HepG2 (cell line): ENCODE data around the gene PAXIP1. TPM values are rescaled to one million over a fixed set of nuclear protein-coding genes. Genes with fewer than 3 reads are reported as not detected.

Source experiments
- ATAC-seq: fragments of 200-7000 bp; cut with Tn5 transposase; 3 replicates; pipeline ENCODE4 v1.9.1; 2020; ENCODE audit warnings: mild to moderate bottlenecking, moderate library complexity
- BruUV-seq: library from RNA; stranded (reverse); fragments of 400-500 nt; replicated peaks from 2 replicates; lab custom pipeline; 2021; lab: Mats Ljungman, UMichigan
- CTCF ChIA-PET: fragments of 300-600 bp; formaldehyde crosslinking; extraction: SDS; loops from one replicate; lab custom pipeline; 2021; ENCODE audit warnings: low total read pairs, inconsistent platforms, low intra/inter-chr PET ratio; lab: Yijun Ruan, JAX
- POLR2A ChIA-PET: fragments of 350-600 bp; sonication (Branson Sonifier 250); formaldehyde crosslinking; loops from one replicate; lab custom pipeline; 2020; ENCODE audit warnings: antibody characterized with exemption, inconsistent platforms; lab: Yijun Ruan, JAX
- DNase-seq: peaks from one replicate; pipeline ENCODE4 v3.0.0-alpha.2; 2015; ENCODE audit warnings: low spot score
- FAIRE-seq: peaks from 3 replicates; lab custom pipeline; 2011; peaks lifted over from hg19 to GRCh38; lab: Jason Lieb, UNC
- H2AFZ ChIP-seq: one replicate; pipeline ENCODE4 v1.6.1; 2011; ENCODE audit warnings: low read length, inconsistent platforms
- H3K27ac ChIP-seq: fragments of 300-600 bp; 3 replicates; pipeline ENCODE4 v1.8.0; 2011; ENCODE audit warnings: mixed run types, mild to moderate bottlenecking, mixed read lengths, low read length, inconsistent platforms; ENCODE audit not compliant: insufficient read depth; ENCODE audit errors: extremely low read length
- H3K27me3 ChIP-seq, 2 experiments: fragments of 200-600 bp in 1 of 2; 2 replicates in 1 of 2; 3 replicates in 1 of 2; pipeline versions ENCODE4 v1.6.0 to v1.8.0; 2011; ENCODE audit warnings: low read length in 2 of 2, mild to moderate bottlenecking in 2 of 2, moderate library complexity in 2 of 2, inconsistent platforms in 1 of 2; ENCODE audit not compliant: insufficient read depth in 2 of 2, control insufficient read depth in 1 of 2
- H3K36me3 ChIP-seq, 2 experiments: fragments of 200-600 bp in 1 of 2; replicated peaks in 1 of 2; 2 replicates in 1 of 2; 3 replicates in 1 of 2; pipeline versions ENCODE4 v1.5.1 to v1.8.0; 2011; ENCODE audit warnings: low read length in 2 of 2, inconsistent platforms in 1 of 2; ENCODE audit not compliant: insufficient read depth in 2 of 2, control insufficient read depth in 1 of 2
- H3K4me1 ChIP-seq: 2 replicates; pipeline ENCODE4 v1.5.1; 2012; ENCODE audit warnings: low read length, inconsistent platforms; ENCODE audit not compliant: insufficient read depth
- H3K4me2 ChIP-seq: 2 replicates; pipeline ENCODE4 v1.6.0; 2011; ENCODE audit warnings: low read depth, low read length, inconsistent platforms
- H3K4me3 ChIP-seq, 3 experiments: fragments of 200-600 bp in 1 of 3; sonication (generic), shearing (Covaris generic) in 1 of 3; replicated peaks in 1 of 3; 2 replicates each; pipeline ENCODE4 v1.5.1; 2011 to 2016; ENCODE audit warnings: low read length in 3 of 3, inconsistent platforms in 2 of 3, low read depth in 2 of 3, mild to moderate bottlenecking in 2 of 3, control low read depth in 1 of 3, mixed read lengths in 1 of 3; ENCODE audit not compliant: insufficient read depth in 1 of 3
- H3K79me2 ChIP-seq: one replicate; pipeline ENCODE4 v1.6.1; 2011; ENCODE audit warnings: low read length, inconsistent platforms; ENCODE audit not compliant: insufficient read depth
- H3K9ac ChIP-seq: 2 replicates; pipeline ENCODE4 v1.6.0; 2011; ENCODE audit warnings: mild to moderate bottlenecking, low read depth, low read length, inconsistent platforms; ENCODE audit not compliant: insufficient read depth
- H3K9me3 ChIP-seq: 2 replicates; pipeline ENCODE4 v1.5.1; 2012; ENCODE audit warnings: mild to moderate bottlenecking, low read length
- H4K20me1 ChIP-seq: 2 replicates; pipeline ENCODE4 v1.6.0; 2011; ENCODE audit warnings: inconsistent platforms, mild to moderate bottlenecking, low read length, moderate library complexity; ENCODE audit not compliant: insufficient read depth
- ARNTL ChIP-seq: sonication (generic); formaldehyde crosslinking; IDR thresholded peaks from 2 replicates; pipeline ENCODE4 v1.4.0; 2020; ENCODE audit warnings: mild to moderate bottlenecking, missing genetic modification reagents
- BHLHE40 ChIP-seq: IDR thresholded peaks from 2 replicates; pipeline ENCODE4 v1.6.1; 2011; ENCODE audit warnings: low read length, improper control_type of control experiment
- CBX2 ChIP-seq, 2 experiments: fragments of 200-600 bp in 1 of 2; sonication (generic); formaldehyde crosslinking in 1 of 2; IDR thresholded peaks; 2 replicates each; pipeline versions ENCODE4 v1.7.0 to v1.8.1; 2018 to 2022; ENCODE audit warnings: low read depth in 2 of 2, low read length in 1 of 2, mild to moderate bottlenecking in 1 of 2, missing genetic modification reagents in 1 of 2
- MIXL1 ChIP-seq: IDR thresholded peaks from 2 replicates; pipeline ENCODE4 v1.6.1; 2016
- NR1H2 ChIP-seq: sonication (generic); formaldehyde crosslinking; IDR thresholded peaks from 2 replicates; pipeline ENCODE4 v1.8.1; 2022; ENCODE audit warnings: low read depth, missing genetic modification reagents, borderline replicate concordance
- PAWR ChIP-seq: sonication (generic); formaldehyde crosslinking; IDR thresholded peaks from 2 replicates; pipeline ENCODE4 v1.4.0; 2020; ENCODE audit warnings: missing genetic modification reagents, mild to moderate bottlenecking, borderline replicate concordance
- POLR2G ChIP-seq: fragments of 200-400 bp; formaldehyde crosslinking; IDR thresholded peaks from 2 replicates; pipeline ENCODE4 v1.6.1; 2018; ENCODE audit warnings: mild to moderate bottlenecking, low read depth, low read length, moderate library complexity
- PREB ChIP-seq: sonication (generic); formaldehyde crosslinking; IDR thresholded peaks from 2 replicates; pipeline ENCODE4 v1.4.0; 2020; ENCODE audit warnings: missing genetic modification reagents
- TBX3 ChIP-seq: fragments of 450-650 bp; IDR thresholded peaks from 2 replicates; pipeline ENCODE4 v1.6.1; 2017; ENCODE audit warnings: antibody characterized with exemption, mild to moderate bottlenecking, inconsistent platforms, borderline replicate concordance
- TRIM22 ChIP-seq: fragments of 450-650 bp; IDR thresholded peaks from 2 replicates; pipeline ENCODE4 v1.6.1; 2017
- ZNF3 ChIP-seq: IDR thresholded peaks from 2 replicates; pipeline ENCODE4 v1.7.0; 2017; ENCODE audit warnings: inconsistent platforms
- ZNF616 ChIP-seq: sonication (generic); formaldehyde crosslinking; IDR thresholded peaks from 2 replicates; pipeline ENCODE4 v1.5.0; 2020; ENCODE audit warnings: low read depth, mild to moderate bottlenecking, missing genetic modification reagents
- ZNF768 ChIP-seq: sonication (generic); formaldehyde crosslinking; IDR thresholded peaks from 2 replicates; pipeline ENCODE4 v1.4.0; 2020; ENCODE audit warnings: missing genetic modification reagents
- ZNF775 ChIP-seq: sonication (generic); formaldehyde crosslinking; IDR thresholded peaks from 2 replicates; pipeline ENCODE4 v1.4.0; 2020; ENCODE audit warnings: missing genetic modification reagents, mild to moderate bottlenecking, moderate library complexity, borderline replicate concordance
- WGBS: methylation state at CpG from one replicate; pipeline ENCODE4 v1.1.6; 2017; ENCODE audit warnings: low lambda C conversion rate; 5-methylcytosine and 5-hydroxymethylcytosine counted together
- in situ Hi-C: cut with HindIII; loops from 2 replicates; pipeline ENCODE4 v1.10.0; 2017; ENCODE audit warnings: low pct_unique_long_range_greater_than_20kb; ENCODE audit not compliant: extremely low pct_ligation_motif_present
- intact Hi-C: fragments of 100-400 bp; cut with micrococcal nuclease; formaldehyde crosslinking; loops from one replicate; pipeline ENCODE4 v1.10.0; 2022; ENCODE audit not compliant: unreplicated experiment
- polyA plus RNA-seq, 8 experiments: library from polyadenylated mRNA; depleted of rRNA in 3 of 8; stranded (reverse) in 7 of 8; unstranded in 1 of 8; fragments of >200 nt; fragmentation: Illumina TruSeq in 4 of 8; extraction: Trizol in 4 of 8; gene quantifications; 2 replicates each; pipeline versions ENCODE4 v1.2.1 to v1.2.3, GENCODE V29; 2011 to 2016; ENCODE audit warnings: low read depth in 4 of 8, missing spikeins in 1 of 8, mixed read lengths in 1 of 8; ENCODE audit not compliant: insufficient read depth in 1 of 8
- total RNA-seq, 5 experiments: library from RNA; depleted of rRNA; stranded (reverse); fragments of >200 nt; fragmentation: Illumina TruSeq; extraction: Trizol; gene quantifications; 2 replicates each; pipeline ENCODE4 v1.2.3, GENCODE V29; 2016; ENCODE audit warnings: low read depth in 1 of 5
- TF ChIP-seq, protein P1 (sequence below): sonication (generic); formaldehyde crosslinking; IDR thresholded peaks from 2 replicates; pipeline ENCODE4 v1.5.0; 2020; ENCODE audit warnings: missing genetic modification reagents
- TF ChIP-seq, protein P2 (sequence below): sonication (generic); formaldehyde crosslinking; IDR thresholded peaks from 2 replicates; pipeline ENCODE4 v1.4.0; 2020; ENCODE audit warnings: missing genetic modification reagents, mild to moderate bottlenecking, borderline replicate concordance

Gene PAXIP1
- total and polyA plus RNA-seq, 2 of the 13 experiments (the other 11 are each of a cell fraction or from before 2014, with no cell fraction given) = 11.6 to 16.2 TPM

- no peak for TF ChIP-seq PREB (CRISPR knock-in tag)
These were observed 60.2 kb downstream of the PAXIP1 start (continued) for GRCh38 chr7:154942691-154943090.

GRCh38 chr7:154937837-154938236 lies 65.1 kb downstream of the PAXIP1 start:
- no peak overlapping the region for H2AFZ ChIP-seq
- no peaks in the 10 kb centered on the region for H4K20me1 ChIP-seq
- no peak for DNase-seq
- CTCF ChIA-PET = no interaction called here
- H3K36me3 ChIP-seq = peaks cover 0 to 4% of the 10 kb centered on the region in 2 experiments; a peak in 2 of 5 replicates
- 58% methylated on average over 1 of the region's 1 CpG for WGBS
- H3K4me1 ChIP-seq = no peaks in the 10 kb centered on the region
- no peaks in the 10 kb centered on the region for H3K79me2 ChIP-seq
- no peaks in the 10 kb centered on the region for H3K27me3 ChIP-seq
- TF ChIP-seq PAWR = no peak
- no peak for TF ChIP-seq POLR2G
- no peak for TF ChIP-seq ZNF616 (CRISPR knock-in tag)
- TF ChIP-seq BHLHE40 = no peak
- TF ChIP-seq NR1H2 = no peak
- no peak for TF ChIP-seq ZNF768 (CRISPR knock-in tag)
- TF ChIP-seq, protein P1, sequence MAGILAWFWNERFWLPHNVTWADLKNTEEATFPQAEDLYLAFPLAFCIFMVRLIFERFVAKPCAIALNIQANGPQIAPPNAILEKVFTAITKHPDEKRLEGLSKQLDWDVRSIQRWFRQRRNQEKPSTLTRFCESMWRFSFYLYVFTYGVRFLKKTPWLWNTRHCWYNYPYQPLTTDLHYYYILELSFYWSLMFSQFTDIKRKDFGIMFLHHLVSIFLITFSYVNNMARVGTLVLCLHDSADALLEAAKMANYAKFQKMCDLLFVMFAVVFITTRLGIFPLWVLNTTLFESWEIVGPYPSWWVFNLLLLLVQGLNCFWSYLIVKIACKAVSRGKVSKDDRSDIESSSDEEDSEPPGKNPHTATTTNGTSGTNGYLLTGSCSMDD = no peak
- no peak for TF ChIP-seq ZNF3 (CRISPR knock-in tag)
- no peak for TF ChIP-seq TRIM22
- no peak for TF ChIP-seq CBX2 (IDR thresholded peaks at IDR 0.05; ENCODE audit: low read depth, low read length)
- no peak for TF ChIP-seq CBX2 (CRISPR knock-in tag; IDR thresholded peaks at IDR 0.05; ENCODE audit: low read depth)
- no peak for TF ChIP-seq MIXL1 (CRISPR knock-in tag)
- TF ChIP-seq TBX3 = no peak
- TF ChIP-seq ARNTL (CRISPR knock-in tag) = no peak
- TF ChIP-seq, protein P2, sequence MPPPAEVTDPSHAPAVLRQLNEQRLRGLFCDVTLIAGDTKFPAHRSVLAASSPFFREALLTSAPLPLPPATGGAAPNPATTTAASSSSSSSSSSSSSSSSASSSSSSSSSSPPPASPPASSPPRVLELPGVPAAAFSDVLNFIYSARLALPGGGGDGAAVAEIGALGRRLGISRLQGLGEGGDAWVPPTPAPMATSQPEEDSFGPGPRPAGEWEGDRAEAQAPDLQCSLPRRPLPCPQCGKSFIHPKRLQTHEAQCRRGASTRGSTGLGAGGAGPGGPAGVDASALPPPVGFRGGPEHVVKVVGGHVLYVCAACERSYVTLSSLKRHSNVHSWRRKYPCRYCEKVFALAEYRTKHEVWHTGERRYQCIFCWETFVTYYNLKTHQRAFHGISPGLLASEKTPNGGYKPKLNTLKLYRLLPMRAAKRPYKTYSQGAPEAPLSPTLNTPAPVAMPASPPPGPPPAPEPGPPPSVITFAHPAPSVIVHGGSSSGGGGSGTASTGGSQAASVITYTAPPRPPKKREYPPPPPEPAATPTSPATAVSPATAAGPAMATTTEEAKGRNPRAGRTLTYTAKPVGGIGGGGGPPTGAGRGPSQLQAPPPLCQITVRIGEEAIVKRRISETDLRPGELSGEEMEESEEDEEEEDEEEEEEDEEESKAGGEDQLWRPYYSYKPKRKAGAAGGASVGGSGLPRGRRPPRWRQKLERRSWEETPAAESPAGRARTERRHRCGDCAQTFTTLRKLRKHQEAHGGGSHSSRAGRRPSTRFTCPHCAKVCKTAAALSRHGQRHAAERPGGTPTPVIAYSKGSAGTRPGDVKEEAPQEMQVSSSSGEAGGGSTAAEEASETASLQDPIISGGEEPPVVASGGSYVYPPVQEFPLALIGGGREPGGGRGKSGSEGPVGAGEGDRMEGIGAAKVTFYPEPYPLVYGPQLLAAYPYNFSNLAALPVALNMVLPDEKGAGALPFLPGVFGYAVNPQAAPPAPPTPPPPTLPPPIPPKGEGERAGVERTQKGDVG (CRISPR knock-in tag) = no peak
- TF ChIP-seq ZNF775 (CRISPR knock-in tag) = no peak
- in situ Hi-C loops (no loop called here), intact Hi-C loops (no loop called here)
- no peak overlapping the region for H3K4me2 ChIP-seq
- no peak overlapping the region for H3K4me3 ChIP-seq
- H3K9ac ChIP-seq = no peak overlapping the region
- POLR2A ChIA-PET = no interaction called here
- no peak for FAIRE-seq
- no peak overlapping the region for H3K27ac ChIP-seq
- H3K9me3 ChIP-seq = peaks cover 30% of the 10 kb centered on the region
- no peak for ATAC-seq
- no TSS peak for BruUV-seq
